Retina (tissue), 1 donor: Measurements from ENCODE around the gene PFKL.

Experiments
- DNase-seq: peaks from one replicate; pipeline ENCODE4 v3.0.0-alpha.2; 2016

PFKL gene

DNA sequence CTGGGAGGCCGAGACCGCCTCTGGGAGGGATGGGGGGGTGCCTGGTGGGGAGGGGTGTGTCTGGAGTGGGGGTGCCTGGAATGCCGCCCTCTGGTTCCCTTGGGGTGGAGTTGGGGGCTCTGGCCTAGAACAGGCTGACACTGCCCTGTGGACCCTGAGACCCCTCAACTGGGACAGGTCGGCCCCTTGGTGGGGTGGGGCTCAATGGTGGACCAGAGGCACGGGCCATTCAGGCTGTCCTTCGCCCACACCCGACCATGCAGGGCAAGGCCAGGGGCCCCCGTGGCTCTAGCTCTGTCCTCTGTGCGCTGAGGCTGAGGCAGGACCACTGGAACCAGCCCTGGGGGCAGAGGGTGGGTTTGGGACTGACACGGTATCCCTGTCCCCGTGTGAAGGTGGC, 14.7 kb downstream of the PFKL start:
- DNase-seq = no peak

DNA sequence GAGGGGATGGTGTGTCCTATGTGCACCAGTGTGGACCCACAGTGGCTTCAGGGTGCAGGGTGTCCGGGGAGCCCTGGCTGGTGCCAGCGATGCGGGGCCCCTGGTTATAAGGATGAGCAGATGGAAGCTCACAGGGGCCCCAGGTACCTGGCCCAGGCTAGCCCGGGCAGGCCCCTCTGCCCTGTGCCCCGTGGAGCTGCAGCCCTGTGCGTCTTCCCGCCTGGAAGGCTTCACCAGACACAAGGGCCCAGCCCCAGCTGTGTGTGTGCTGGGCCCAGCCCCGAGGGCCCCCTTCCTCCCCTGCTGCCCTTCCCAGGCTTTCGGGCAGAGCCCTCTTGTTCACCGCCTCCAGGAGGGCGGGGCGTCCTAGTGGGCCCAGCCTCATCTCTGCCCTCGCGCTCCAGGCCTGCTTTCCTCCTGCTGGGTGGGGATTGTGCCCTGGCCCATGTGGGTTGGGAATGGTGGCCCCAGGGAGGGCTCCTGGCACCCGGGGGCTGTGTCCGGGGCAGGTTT, 15.9 kb downstream of the PFKL start:
- no peak for DNase-seq

DNA sequence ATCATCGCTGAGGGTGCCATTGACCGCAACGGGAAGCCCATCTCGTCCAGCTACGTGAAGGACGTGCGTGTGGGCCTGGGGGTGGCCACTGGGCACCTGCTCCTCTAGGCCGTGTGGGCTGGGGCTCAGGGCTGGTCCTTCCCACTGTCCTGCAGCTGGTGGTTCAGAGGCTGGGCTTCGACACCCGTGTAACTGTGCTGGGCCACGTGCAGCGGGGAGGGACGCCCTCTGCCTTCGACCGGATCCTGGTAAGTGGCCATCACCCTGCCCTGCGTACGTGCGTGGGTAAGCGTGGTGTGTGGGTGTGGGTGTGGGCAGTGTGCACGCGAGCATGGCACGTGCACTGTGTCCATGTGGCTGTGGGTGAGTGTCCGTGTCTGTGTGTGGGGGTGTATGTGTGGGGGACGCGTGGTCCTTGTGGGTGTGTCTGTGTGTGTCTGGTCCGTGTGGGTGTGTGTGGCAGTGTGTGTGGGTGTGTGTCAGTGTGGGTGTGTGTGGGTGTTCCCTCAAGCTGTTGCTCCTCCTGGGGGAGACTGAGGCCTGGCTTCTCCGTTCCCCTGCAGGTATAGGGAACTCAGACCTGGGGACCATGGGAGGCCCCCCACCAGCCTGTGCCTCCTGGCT, 16.5 kb downstream of the PFKL start:
- DNase-seq = no peak

DNA sequence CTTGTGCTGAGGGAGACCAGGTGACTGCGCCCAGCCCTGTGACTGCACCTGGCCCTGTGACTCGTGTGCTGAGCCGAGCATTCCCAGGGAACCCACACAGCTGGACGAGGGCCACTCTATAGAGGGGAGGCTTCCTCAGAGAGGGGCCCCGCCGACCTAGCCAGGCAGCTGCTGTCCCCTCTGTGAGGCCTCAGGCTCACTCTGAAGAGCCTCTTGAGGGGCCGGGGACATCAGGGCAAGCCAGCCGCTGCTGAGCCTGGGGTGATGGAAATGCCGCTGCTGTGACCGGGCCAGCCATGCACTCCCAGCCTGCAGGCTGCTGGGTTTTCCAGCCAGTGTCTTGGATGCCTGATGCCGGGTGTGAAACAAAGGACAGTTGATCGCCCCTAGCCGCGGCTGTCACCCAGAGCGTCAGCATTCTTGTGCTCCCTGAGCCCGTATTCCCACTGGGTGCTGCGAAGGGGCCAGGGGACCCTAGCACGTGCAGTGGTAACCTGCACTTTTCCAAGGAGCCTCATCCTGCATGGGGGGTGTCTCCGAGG, 17.5 kb downstream of the PFKL start:
- no peak for DNase-seq

DNA sequence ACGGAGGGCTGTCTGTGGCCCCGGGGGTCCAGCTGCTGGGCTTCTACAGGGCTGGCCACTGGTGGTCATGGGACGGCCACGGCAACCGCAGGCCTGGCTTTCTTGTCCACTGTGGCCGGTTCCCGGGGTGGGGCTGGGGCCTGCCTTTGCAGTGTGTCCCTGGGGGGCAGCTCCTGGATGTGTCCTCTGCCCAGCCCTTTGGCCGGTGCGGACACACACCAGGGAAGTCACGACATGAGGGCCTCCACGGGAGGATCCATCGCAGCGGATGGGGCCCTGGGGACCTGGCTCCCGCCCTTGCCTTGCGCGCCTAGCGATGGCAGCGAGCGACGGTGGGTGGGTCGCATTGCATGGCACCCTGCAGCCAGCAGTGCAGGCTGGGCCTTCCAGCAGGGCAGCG, 18.0 kb downstream of the PFKL start:
- no peak for DNase-seq

DNA sequence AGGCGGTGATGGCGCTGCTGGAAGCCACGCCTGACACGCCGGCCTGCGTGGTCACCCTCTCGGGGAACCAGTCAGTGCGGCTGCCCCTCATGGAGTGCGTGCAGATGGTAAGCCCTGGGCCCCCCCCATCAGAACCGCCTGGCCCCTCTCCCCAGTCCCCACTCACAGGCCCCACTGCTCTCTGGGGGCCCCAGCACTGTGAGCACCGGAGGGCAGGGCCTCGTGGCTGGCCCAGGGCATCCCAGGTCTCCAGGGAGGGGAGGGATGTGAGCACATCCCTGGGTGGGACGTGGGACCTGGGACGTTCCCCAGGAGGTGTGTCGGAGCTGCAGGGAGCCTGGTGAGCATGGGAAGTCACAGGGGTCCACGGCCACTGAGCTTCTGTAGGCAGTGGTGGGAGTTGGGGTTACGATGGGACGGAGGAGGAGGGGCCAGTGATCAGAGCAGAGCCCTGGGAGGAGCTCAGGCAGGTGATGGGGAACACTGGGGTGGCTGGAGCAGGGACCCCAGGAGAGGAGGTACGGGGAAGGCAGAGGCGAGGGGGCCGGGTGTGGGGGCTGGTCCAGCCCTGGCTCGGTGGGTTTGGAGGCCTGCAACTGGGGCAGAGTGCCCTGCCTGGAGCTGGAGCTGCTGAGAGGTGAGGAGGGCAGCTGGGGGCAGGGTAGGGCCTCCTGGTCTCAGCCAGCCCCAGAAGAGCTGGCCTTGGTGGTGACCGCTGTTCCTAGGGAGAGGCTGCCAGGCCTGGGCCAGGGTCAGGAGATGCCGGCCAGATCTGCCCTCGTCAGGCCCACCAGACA, 18.8 kb downstream of the PFKL start:
- DNase-seq = no peak

DNA sequence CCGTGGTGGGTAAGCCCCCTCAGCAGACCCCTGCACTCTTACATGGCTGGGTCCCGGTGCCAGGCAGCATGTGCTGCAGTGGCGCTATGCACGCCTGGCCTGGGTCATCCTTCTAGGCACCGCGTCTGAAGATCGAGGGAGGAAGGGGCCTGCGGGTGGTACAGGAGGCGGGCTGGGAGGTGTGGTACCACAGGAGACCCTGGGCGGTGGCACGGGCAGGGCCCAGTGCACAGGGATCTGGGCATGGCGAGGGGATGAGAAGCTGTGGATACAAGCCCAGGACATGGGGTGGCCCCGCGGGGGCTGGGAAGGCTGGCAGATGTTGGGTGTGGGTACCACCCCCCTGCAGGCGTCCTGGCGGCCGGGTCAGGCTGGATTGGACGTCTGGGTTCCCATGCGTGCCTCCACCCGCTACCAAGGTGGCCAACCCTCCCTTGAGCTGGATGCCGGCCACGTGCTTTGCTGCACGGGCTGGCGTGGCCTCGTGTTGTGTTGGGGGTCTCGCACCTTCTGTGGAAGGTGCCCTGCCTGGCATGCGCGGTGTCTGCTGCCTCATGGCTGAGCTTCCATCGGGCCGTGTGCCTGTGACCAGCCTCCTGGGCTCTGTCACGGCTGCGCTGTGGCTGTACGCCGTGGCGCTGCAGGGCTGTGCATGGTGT, 19.7 kb downstream of the PFKL start:
- no peak for DNase-seq

DNA sequence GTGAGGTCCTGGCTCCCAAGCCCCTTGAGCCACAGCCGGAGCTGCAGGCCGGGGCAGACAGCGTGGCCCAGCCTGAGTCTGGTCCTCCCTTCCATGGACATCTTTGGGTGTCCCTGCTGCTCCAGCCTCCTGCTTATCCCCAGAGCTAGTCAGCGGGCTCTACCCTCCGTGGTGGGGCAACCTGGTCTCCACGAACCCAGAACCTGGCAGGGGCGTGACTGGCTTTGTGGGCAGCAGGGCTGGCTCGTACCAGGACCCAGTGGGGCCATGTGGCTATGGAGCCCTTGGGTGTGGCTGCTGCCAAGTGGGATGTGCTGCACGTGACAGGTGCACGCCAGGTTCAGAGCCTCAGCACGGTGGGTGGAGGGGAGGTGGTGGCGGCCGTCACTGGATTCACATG, 21.0 kb downstream of the PFKL start:
- no peak for DNase-seq

DNA sequence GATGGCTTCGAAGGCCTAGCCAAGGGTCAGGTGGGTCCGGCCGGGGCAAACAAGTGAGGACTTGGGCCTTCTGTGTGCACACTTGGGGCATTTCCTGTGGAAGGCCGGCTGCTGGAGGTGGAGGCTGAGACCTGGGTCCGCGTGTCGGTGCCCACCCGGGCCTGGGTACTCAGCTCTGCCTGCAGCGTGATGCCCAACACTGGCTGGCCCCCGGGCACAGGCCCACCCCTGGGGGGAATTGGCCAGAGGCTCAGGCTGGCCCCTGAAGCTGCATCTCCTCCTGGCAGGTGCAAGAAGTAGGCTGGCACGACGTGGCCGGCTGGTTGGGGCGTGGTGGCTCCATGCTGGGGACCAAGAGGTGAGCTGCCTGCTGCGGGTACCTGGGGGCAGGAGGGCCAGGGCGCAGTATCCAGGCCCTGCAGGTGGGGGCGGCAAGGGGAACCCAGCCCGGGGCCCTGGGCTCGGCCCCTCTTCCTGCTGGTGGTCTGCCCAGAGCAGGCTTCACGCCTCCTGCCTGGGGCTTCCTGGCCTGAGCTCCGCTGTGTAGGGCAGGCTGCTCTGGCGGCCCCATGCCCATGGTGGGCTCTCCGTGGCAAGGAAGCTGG, 22.1 kb downstream of the PFKL start:
- DNase-seq = no peak

DNA sequence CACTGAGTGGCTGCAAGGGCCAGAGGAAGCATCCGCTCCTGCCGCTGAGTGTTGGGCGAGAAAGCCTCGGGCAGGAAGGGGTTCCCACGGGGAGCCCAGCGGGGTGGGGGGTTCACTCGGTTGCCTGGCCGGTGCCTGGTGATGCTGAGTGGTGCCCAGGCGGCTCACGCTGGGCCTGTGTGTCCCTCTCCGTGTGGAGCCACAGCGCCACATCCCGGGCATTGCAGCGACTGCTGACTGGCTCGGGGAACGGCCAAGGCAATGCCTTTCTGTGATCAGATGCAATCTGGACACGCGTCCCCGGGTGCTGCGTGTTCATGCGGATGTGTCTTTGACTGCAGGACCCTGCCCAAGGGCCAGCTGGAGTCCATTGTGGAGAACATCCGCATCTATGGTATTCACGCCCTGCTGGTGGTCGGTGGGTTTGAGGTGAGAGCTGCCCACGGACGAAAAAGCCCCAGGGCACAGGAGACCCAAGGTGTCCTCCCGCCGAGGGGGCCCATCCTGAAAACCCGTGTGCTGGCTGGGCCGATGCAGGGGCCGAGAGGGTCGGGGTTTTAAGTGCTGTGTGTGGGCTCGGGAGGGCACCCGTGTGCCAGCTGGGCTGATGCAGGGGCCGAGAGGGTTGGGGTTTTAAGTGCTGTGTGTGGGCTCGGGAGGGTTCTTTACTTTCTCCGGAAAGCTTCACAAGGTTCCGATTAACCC, 22.9 kb downstream of the PFKL start:
- no peak for DNase-seq

DNA sequence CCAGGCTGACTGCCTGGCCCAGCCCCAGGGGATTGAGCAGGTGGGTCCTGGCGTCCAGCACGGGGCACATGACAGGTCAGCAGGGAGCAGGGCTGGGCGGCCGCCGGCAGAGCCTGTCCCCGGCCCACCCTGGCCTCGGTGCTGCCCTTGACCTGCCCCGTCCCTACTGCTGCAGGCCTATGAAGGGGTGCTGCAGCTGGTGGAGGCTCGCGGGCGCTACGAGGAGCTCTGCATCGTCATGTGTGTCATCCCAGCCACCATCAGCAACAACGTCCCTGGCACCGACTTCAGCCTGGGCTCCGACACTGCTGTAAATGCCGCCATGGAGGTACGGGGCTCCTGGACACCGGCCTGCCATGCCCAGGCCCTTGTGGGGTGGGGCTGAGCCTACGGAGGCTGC, 23.7 kb downstream of the PFKL start:
- no peak for DNase-seq

DNA sequence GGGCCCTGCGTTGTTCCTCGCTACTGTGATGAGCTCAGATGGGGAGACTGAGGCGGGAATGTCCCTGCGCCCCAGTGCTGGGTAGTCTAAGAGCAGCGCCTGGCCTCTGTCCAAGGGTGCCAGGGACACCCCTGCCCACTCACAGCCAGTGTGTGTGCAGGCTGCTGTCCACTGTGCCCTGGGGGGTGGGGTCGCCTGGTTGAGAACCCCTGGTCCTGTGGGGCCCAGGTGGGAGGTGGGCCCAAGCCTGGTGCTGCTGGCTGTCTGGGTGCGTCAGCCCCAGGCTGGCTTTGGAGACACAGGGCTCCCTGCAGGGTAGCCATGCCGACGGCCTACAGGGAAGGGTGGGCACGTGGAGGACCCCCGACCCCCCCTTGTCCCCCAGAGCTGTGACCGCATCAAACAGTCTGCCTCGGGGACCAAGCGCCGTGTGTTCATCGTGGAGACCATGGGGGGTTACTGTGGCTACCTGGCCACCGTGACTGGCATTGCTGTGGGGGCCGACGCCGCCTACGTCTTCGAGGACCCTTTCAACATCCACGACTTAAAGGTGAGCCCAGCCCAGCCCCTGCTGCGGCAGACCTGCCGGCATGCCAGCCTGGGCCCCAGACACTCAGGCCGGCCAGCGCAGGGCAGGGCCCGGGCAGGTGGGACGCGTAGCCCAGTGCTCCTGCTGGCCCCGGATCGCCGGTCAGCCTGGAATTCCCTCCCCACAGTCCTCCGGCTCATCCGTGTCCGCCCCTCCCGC, 24.4 kb downstream of the PFKL start:
- DNase-seq = no peak

DNA sequence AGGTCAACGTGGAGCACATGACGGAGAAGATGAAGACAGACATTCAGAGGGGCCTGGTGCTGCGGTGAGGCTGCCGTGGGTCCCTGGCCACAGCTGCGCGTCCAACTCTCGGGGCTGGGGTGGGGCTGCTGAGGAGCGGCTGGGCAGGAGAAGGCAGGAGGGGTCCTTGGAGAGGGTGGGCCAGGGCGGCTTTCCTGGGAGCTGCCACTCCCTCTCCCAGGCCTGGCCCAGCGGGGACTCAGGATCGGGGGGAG, 24.9 kb downstream of the PFKL start:
- no peak for DNase-seq

DNA sequence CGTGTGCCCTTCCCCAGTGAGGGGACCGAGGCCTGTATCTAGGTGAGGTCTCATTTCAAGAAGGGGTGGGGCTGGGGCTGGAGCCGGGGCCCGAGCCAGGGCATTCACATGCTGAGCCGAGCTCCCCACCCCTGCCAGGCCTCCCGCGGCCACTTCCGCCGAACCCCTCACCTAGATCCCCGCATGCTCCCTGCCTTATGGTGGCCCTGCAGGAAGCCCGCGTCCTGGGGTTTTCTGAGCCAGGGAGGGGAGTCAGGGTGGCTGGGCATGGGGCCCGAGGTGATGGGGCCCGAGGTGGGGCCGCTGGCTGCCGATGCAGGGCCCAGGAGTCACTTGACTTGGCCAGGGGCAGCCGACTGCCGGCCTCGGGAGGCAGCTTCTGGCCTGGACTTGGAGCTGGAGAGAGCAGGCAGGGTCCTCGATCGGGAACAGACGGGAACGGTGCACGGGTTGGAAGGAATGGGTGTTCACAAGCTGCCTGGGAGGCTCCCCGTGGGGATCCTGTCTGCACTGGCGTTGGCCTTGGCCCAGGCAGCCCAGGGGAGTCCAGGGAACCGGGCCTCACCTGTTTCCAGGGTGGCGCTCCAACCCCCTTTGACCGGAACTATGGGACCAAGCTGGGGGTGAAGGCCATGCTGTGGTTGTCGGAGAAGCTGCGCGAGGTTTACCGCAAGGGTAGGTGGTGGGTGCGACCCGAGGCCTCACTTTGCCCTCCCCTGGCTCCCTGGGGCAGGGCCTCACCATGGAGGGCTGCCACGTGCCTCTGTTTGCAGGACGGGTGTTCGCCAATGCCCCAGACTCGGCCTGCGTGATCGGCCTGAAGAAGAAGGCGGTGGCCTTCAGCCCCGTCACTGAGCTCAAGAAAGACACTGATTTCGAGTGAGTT, 25.8 kb downstream of the PFKL start:
- DNase-seq = no peak

DNA sequence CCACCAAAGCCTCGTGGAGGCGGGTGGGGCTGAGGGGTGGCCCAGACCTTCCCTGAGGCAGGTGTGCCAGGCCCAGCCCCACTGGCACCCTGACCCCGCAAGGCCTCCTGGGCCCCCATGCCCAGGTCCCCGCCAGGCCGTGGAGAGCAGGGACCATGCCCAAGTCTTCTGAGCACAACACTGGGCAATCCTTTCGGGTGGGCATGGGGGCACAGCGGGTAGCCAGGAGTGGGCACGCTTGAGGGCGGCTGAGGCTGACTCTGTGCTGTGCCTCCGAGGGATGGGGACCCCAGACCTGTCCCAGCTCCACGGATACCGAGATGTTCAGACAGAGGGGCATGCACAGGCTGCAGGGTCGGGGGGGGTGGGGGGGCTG, 26.4 kb downstream of the PFKL start:
- no peak for DNase-seq

DNA sequence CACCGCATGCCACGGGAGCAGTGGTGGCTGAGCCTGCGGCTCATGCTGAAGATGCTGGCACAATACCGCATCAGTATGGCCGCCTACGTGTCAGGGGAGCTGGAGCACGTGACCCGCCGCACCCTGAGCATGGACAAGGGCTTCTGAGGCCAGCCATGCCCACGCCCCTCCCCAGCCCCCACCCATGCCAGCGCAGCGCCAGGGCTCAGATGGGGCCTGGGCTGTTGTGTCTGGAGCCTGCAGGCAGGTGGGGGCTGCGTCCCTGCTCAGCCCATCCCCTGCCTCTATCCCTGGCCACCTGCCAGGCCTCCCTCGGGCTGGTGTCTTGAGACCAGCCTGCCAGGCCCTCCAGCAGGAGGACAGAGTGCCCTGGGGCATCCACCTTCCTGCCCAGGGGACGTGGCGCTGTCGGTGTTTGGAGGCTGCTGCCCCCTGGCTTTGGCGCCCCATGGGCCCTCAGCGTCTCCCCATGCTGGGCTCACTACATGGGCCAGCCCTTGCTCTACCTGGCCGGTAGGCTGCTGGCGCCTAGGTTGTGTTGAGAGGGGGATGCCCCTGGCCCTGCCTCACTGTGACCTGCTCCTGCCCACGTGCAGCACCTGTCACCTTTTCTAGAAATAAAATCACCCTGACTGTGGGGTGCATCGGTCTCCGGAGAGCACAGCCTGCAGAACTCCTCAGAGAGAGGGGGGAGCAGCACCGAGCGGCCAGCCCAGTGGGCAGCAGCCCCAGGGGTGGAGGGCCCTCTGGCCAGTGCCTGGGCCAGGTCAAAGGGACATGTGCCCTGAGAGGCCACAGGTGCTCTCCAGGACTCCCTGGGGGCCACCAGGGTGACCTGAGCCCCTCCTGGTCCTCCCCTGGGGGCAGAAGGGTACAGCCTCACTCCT, 27.1 kb downstream of the PFKL start:
- no peak for DNase-seq

DNA sequence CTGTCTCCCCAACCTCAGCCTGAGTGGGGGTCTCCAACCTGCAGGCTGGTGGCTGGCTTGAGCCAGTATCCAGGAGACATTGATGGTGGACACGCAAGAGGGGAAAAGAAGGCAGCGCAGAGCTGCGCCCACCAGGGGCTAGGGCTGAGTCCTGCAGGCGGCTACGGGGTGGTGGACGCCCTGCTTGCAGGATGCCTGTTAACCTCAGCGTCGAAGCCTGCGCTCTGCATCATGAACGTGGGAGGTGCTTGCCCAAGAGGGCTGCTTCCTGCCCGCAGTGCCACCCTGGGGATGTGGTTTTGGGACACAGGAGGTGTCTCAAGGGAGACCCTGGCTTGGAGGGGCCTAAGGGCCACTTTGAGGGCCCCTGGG, 27.7 kb downstream of the PFKL start:
- DNase-seq = no peak

DNA sequence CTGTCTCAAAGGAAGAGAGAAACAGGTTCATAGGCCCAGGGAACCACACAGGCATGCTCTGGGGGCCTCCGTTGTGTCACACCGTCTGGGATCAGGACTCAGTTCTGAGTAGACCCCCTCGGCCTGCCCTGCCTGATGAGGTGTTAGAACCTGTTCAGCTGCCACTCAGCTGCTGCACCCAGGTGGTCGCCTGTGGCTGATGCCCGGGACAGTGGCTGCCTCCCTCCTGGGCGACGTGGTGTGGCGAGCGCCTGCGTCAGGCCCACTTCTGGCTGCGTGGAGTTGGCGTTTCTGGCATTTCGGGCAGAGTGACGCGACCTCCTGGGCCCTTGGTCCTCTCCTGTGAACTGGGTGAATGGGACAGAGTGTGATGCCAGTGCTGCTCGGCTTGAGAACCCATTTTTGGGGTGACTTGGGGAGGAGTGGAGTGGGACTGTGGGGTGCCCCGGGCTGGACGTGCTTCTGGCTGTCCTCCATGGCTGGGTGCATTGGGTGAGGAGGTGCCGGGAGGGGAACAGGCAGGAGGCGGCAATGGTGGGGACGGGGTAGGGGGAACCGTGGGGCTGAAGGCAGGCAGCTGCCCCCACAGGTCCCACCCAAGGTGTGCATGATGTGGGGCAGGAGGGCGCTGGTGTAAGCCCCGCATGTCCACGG, 28.5 kb downstream of the PFKL start:
- DNase-seq = no peak

DNA sequence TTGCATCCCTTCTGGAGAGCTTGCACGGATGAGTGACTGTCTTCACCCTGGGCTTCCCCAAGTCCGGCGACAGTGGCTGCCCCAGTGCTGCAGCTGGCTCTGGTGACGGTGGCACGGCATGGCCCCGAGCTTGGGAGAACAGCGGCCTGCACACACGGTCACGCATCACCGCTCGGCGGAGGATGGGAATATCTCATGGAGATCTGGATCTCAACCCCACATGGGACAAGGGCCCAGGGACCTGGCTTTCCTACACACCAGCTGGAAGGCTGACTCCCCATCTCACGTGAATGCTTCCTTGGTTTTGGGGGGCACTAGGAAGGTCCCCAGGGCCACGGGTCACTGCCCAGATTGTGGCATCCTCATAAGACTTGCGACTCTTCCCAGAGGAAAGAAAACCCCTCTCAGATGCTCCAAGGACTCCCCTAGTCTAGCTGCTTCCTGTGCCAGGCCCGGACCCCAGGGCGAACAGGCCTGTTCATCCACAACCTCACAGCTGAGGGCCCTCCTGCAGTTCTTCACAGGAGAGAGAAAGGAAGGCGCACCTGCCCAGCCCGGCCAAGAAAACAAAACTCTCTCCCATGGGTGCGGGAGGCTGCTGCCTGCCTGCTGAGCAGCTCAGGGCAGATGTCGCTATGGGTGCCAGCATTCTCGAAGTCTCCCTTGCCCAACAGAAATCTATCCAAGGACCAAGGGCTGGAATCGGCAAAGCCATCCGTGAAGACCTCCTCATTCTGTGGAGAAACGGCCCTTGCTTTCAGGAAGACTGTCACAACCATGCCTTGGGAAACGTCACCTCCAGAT, 29.4 kb downstream of the PFKL start:
- no peak for DNase-seq
